ENCODE data around the gene HDAC9.

The HDAC9 gene

DNA sequence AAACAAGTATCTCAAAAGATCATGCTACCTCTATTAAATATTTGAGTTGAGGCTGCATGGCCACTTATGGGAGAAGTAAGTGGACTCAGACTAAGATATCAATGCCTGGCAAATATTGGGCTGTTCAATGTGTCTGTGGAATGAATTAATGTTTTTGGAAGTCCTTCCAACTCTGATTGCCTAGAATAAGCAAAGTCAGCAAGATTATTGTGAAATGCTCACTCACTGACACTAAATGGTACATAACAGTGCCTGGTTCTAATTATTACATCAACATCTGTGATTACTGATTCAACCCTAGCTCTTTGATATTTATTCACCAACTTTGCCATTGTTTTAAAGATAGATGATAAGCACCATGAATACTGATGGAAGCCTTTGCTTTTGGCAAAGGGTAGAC lies 45.5 kb upstream of the HDAC9 start:
- Histone ChIP-seq H3K4me3 (ENCODE audit: low read depth, low read length) (no peak overlapping the region), H3K27ac (ENCODE audit: extremely low read depth, low read depth, low read length) (no peak overlapping the region), H3K4me1 (ENCODE audit: control insufficient read depth, insufficient read depth, low read length) (peaks cover 5% of the 10 kb centered on the region; the same call in 1 of the 2 replicates), H3K9me3 (ENCODE audit: control insufficient read depth, insufficient read depth, low read depth, low read length) (no peaks in the 10 kb centered on the region), H3K36me3 (ENCODE audit: control insufficient read depth in 2 of 2, insufficient read depth in 1 of 2, low read length in 2 of 2) (no peaks in the 10 kb centered on the region)
- CTCF ChIA-PET: no interaction called here
- POLR2A ChIA-PET: no interaction called here
- no peak for TF ChIP-seq BCL11A (tag by site-specific recombination; IDR thresholded peaks at IDR 0.05; ENCODE audit: low read depth)
- no peak for TF ChIP-seq ZNF157 (tag by site-specific recombination; IDR thresholded peaks at IDR 0.05)
- TF ChIP-seq KLF1 (tag by site-specific recombination; IDR thresholded peaks at IDR 0.05): no peak
- no peak for TF ChIP-seq ZNF221 (tag by site-specific recombination; IDR thresholded peaks at IDR 0.05; ENCODE audit: borderline replicate concordance)
- no peak for TF ChIP-seq PRDM1 (tag by site-specific recombination; IDR thresholded peaks at IDR 0.05)
- TF ChIP-seq, protein P1, sequence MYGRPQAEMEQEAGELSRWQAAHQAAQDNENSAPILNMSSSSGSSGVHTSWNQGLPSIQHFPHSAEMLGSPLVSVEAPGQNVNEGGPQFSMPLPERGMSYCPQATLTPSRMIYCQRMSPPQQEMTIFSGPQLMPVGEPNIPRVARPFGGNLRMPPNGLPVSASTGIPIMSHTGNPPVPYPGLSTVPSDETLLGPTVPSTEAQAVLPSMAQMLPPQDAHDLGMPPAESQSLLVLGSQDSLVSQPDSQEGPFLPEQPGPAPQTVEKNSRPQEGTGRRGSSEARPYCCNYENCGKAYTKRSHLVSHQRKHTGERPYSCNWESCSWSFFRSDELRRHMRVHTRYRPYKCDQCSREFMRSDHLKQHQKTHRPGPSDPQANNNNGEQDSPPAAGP (tag by site-specific recombination; IDR thresholded peaks at IDR 0.05): no peak
- no peak for TF ChIP-seq ZSCAN23 (tag by site-specific recombination; IDR thresholded peaks at IDR 0.05)
- no peak for TF ChIP-seq ZNF2 (tag by site-specific recombination; IDR thresholded peaks at IDR 0.05)
- TF ChIP-seq ZSCAN30 (tag by site-specific recombination; IDR thresholded peaks at IDR 0.05): no peak
- TF ChIP-seq TCF7L2 (IDR thresholded peaks at IDR 0.05; ENCODE audit: borderline replicate concordance, low read depth, low read length): no peak
- TF ChIP-seq ZNF473 (tag by site-specific recombination; IDR thresholded peaks at IDR 0.05): no peak
- TF ChIP-seq ZNF335 (tag by site-specific recombination; conservative IDR thresholded peaks at IDR 0.05): no peak
- no peak for TF ChIP-seq ZNF112 (tag by site-specific recombination; IDR thresholded peaks at IDR 0.05)
- TF ChIP-seq ZNF341 (tag by site-specific recombination; IDR thresholded peaks at IDR 0.05; ENCODE audit: low read depth): no peak

DNA sequence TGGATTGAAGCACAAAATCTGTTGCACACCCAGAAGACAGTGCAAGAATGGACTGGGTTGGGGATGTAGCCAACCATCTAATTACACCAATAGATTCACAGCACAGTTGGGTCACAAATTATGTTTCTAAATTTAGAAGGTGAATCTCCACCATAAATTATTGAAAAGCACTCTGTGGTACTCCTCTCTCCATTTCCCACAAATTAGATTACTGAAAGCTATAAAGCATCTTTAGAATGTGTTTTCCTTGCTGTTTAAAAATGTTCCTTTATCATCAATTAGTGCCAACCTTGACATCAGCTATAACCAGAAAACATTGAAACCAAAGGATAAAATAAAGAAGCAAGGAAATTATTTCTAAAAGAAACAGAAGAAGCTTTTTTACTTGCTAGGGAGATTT lies 39.9 kb upstream of the HDAC9 start:
- H3K36me3 ChIP-seq (ENCODE audit: control insufficient read depth in 2 of 2, insufficient read depth in 1 of 2, low read length in 2 of 2): no peaks in the 10 kb centered on the region
- ChIA-PET POLR2A (no interaction called here), CTCF (no interaction called here)
- no peak overlapping the region for H3K4me3 ChIP-seq (ENCODE audit: low read depth, low read length)
- H3K9me3 ChIP-seq (ENCODE audit: control insufficient read depth, insufficient read depth, low read depth, low read length): no peaks in the 10 kb centered on the region
- H3K4me1 ChIP-seq (ENCODE audit: control insufficient read depth, insufficient read depth, low read length): no peaks in the 10 kb centered on the region
- TF ChIP-seq RBAK (tag by site-specific recombination; IDR thresholded peaks at IDR 0.05): no peak
- no peak for TF ChIP-seq TCF7L2 (IDR thresholded peaks at IDR 0.05; ENCODE audit: borderline replicate concordance, low read depth, low read length)
- no peak for TF ChIP-seq GFI1B (tag by site-specific recombination; IDR thresholded peaks at IDR 0.05)
- no peak for TF ChIP-seq ZSCAN16 (tag by site-specific recombination; IDR thresholded peaks at IDR 0.05)
- TF ChIP-seq, protein P2, sequence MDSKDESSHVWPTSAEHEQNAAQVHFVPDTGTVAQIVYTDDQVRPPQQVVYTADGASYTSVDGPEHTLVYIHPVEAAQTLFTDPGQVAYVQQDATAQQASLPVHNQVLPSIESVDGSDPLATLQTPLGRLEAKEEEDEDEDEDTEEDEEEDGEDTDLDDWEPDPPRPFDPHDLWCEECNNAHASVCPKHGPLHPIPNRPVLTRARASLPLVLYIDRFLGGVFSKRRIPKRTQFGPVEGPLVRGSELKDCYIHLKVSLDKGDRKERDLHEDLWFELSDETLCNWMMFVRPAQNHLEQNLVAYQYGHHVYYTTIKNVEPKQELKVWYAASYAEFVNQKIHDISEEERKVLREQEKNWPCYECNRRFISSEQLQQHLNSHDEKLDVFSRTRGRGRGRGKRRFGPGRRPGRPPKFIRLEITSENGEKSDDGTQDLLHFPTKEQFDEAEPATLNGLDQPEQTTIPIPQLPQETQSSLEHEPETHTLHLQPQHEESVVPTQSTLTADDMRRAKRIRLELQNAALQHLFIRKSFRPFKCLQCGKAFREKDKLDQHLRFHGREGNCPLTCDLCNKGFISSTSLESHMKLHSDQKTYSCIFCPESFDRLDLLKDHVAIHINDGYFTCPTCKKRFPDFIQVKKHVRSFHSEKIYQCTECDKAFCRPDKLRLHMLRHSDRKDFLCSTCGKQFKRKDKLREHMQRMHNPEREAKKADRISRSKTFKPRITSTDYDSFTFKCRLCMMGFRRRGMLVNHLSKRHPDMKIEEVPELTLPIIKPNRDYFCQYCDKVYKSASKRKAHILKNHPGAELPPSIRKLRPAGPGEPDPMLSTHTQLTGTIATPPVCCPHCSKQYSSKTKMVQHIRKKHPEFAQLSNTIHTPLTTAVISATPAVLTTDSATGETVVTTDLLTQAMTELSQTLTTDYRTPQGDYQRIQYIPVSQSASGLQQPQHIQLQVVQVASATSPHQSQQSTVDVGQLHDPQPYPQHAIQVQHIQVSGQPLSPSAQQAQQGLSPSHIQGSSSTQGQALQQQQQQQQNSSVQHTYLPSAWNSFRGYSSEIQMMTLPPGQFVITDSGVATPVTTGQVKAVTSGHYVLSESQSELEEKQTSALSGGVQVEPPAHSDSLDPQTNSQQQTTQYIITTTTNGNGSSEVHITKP (tag by site-specific recombination; IDR thresholded peaks at IDR 0.05): no peak
- TF ChIP-seq, protein P3, sequence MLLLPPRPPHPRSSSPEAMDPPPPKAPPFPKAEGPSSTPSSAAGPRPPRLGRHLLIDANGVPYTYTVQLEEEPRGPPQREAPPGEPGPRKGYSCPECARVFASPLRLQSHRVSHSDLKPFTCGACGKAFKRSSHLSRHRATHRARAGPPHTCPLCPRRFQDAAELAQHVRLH (tag by site-specific recombination; IDR thresholded peaks at IDR 0.05): no peak
- no peak overlapping the region for H3K27ac ChIP-seq (ENCODE audit: extremely low read depth, low read depth, low read length)

DNA sequence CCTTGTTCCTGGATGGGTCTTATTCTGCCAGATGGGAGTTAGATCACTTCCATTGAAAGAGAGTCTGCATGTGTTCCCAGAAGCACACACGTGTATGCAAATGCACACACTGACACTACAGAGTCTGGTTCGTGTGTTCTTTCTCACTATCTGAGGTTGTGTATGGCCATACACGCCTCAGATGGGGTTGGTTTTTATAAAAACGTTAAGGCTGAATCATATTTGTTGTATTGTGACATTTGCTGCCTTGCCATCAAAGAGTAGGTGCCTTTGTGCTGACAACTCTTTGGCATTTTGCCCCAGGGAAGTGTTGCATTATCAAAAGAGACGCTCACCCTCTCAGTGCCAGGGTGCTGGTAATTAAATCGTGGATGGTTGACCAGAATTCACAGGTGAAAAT lies 37.7 kb upstream of the HDAC9 start:
- H3K36me3 ChIP-seq (ENCODE audit: control insufficient read depth in 2 of 2, insufficient read depth in 1 of 2, low read length in 2 of 2): no peaks in the 10 kb centered on the region
- POLR2A ChIA-PET: interaction anchor here (1.0 kb wide), 1 partner anchor 38 kb away, joined by 3 read pairs; the partner anchor contains the start of gene HDAC9
- H3K27ac ChIP-seq (ENCODE audit: extremely low read depth, low read depth, low read length): no peak overlapping the region
- CTCF ChIA-PET: interaction anchor here (0.7 kb wide), 1 partner anchor 60 kb away, joined by 3 read pairs; no protein-coding TSS in a partner anchor
- no peaks in the 10 kb centered on the region for H3K9me3 ChIP-seq (ENCODE audit: control insufficient read depth, insufficient read depth, low read depth, low read length)
- H3K4me1 ChIP-seq (ENCODE audit: control insufficient read depth, insufficient read depth, low read length): no peaks in the 10 kb centered on the region
- no peak overlapping the region for H3K4me3 ChIP-seq (ENCODE audit: low read depth, low read length)
- TF ChIP-seq GLI2 (tag by site-specific recombination; IDR thresholded peaks at IDR 0.05; ENCODE audit: borderline replicate concordance, low read depth) (no peak), ZEB2 (tag by site-specific recombination; IDR thresholded peaks at IDR 0.05) (no peak), ZNF184 (tag by site-specific recombination; IDR thresholded peaks at IDR 0.05) (no peak), ZNF302 (tag by site-specific recombination; IDR thresholded peaks at IDR 0.05; ENCODE audit: low read depth) (no peak), ZNF629 (tag by site-specific recombination; IDR thresholded peaks at IDR 0.05) (no peak)
- TF ChIP-seq, protein P4, sequence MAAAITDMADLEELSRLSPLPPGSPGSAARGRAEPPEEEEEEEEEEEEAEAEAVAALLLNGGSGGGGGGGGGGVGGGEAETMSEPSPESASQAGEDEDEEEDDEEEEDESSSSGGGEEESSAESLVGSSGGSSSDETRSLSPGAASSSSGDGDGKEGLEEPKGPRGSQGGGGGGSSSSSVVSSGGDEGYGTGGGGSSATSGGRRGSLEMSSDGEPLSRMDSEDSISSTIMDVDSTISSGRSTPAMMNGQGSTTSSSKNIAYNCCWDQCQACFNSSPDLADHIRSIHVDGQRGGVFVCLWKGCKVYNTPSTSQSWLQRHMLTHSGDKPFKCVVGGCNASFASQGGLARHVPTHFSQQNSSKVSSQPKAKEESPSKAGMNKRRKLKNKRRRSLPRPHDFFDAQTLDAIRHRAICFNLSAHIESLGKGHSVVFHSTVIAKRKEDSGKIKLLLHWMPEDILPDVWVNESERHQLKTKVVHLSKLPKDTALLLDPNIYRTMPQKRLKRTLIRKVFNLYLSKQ (tag by site-specific recombination; IDR thresholded peaks at IDR 0.05; ENCODE audit: borderline replicate concordance): no peak
- TF ChIP-seq, protein P5, sequence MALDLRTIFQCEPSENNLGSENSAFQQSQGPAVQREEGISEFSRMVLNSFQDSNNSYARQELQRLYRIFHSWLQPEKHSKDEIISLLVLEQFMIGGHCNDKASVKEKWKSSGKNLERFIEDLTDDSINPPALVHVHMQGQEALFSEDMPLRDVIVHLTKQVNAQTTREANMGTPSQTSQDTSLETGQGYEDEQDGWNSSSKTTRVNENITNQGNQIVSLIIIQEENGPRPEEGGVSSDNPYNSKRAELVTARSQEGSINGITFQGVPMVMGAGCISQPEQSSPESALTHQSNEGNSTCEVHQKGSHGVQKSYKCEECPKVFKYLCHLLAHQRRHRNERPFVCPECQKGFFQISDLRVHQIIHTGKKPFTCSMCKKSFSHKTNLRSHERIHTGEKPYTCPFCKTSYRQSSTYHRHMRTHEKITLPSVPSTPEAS (tag by site-specific recombination; IDR thresholded peaks at IDR 0.05): 0 out of 2 replicates have a peak, but pooled peaks have one; percentile 27
